GM21390 (cell line): ENCODE results near the gene SPINT1.

Experiments
- ATAC-seq: cut with Tn5 transposase; IDR thresholded peaks from one replicate; pipeline ENCODE4 v1.9.1; 2021; ENCODE audit not compliant: unreplicated experiment

SPINT1 gene, protein sequence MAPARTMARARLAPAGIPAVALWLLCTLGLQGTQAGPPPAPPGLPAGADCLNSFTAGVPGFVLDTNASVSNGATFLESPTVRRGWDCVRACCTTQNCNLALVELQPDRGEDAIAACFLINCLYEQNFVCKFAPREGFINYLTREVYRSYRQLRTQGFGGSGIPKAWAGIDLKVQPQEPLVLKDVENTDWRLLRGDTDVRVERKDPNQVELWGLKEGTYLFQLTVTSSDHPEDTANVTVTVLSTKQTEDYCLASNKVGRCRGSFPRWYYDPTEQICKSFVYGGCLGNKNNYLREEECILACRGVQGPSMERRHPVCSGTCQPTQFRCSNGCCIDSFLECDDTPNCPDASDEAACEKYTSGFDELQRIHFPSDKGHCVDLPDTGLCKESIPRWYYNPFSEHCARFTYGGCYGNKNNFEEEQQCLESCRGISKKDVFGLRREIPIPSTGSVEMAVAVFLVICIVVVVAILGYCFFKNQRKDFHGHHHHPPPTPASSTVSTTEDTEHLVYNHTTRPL

DNA sequence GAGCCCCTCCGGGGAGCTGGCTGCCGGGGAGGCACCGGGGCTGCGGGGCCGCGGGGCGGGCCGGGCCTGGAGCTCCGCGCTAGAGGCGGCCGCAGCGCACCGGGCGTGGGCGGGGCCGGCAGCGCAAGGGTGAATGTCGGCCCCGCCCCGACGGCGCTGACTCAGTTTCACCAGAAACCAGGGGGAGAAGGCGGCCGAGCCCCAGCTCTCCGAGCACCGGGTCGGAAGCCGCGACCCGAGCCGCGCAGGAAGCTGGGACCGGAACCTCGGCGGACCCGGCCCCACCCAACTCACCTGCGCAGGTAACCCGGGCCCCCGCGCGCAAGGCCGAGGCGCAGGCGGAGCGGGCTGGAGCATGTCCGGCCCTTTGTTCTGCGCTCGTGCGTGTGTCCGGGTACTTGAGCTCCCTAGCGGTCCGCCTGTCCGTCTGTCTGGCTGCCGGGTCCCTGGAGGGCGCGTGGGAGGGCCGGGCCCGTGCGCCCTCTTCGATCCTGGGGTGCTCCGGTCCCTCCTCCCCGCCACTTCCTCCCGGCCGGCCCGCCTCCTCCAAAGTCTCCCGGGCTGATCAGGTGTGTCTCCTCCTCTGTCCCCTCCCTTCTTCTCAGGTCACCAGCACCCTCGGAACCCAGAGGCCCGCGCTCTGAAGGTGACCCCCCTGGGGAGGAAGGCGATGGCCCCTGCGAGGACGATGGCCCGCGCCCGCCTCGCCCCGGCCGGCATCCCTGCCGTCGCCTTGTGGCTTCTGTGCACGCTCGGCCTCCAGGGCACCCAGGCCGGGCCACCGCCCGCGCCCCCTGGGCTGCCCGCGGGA, at the start of gene SPINT1:
TSS of gene SPINT1 (plus strand) at position 164 of the 811 bp plus-strand sequence. CDS start at position 671, 507 bp downstream.
- no peak for ATAC-seq

DNA sequence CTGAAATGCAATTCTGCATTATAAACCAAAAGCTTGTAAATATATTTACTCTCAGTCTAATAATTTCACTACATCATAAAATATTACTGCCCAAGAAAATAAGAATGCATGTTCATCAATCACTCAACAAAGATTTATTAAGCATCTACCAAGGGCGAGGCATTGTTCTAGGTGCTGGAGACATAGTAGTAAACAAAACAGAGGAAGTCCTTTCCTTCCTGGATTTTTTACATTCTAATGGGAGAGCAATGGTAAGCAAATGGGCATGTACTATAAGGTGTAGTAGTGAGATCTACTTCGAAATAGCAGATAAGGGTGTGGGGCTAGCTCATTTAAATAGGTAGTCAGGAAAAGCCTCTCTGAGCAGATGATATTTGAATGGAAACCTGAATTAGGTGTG, 47.8 kb upstream of the SPINT1 start:
- ATAC-seq: no peak

DNA sequence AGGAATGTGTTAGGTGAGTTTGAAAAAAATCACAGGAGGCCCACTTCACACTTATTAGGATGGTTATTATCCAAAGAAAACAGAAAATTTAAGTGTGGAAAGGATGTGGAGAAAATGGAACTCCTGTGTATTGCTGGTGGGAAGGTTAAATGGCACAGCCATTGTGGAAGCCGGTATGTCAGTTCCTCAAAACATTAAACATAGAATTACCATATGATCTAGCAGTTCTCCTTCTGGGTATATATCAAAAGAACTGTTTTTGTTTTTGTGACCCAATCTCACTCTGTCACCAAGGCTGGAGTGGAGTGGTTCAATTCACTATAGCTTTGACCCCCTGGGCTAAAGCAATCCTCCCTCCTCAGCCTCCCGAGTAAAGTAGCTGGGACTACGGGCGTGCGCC, 47.3 kb upstream of the SPINT1 start:
- ATAC-seq: no peak

DNA sequence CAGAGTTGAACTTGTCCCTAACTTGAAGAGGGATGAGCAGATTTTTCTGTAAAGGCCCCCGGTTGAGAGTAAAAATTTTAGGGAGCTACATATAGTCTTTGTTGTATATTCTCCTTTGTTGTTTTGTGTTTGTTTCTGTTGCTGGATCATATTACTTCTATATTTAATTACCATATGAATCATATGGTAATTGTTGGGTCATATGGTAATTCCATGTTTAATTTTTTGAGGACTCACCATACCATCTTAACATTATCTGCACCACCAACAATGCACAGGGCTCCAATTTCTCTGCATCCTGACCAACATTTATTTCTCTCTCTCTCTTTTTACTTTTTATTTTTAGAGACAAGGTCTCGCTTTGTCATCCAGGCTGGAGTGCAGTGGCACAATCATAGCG, 44.3 kb upstream of the SPINT1 start:
- ATAC-seq: no peak

DNA sequence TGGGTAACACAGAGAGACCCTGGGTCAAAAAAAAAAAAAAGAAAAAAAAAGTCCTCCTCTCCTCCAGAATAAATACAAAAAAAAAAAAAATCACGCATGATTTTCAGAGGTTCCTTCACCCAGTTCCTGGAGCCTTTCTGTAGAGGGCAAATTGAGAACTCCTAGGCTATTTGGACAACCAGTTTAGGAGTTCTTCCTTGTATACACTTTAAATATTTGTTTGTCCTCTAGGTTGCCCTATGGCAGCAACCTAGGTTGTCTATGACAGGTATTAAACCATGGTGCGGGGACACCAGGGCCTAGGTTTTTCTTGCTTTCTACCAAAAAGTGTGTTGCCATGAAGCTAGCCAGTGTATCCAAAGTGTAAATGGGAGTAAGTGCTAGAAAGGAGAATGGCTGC, 40.8 kb upstream of the SPINT1 start:
- ATAC-seq: no peak

DNA sequence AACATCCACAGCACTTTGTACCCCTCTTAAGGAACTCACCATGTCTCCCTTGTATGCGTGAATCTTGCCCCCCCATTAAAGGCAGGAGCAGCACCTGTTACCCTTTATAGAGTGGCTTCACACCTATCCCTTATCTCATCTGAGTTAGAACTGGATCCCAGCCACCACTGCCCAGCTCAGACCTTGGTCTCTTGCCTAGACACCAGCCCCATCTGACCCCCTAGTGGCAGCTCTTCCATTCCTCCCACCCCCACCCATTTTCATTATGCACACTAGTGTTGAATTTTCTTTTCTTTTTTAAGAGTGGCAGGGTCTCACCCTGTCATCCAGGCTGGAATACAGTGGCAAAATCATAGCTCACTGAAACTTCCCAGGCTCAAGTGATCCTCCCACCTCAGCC, 40.2 kb upstream of the SPINT1 start:
- no peak for ATAC-seq

DNA sequence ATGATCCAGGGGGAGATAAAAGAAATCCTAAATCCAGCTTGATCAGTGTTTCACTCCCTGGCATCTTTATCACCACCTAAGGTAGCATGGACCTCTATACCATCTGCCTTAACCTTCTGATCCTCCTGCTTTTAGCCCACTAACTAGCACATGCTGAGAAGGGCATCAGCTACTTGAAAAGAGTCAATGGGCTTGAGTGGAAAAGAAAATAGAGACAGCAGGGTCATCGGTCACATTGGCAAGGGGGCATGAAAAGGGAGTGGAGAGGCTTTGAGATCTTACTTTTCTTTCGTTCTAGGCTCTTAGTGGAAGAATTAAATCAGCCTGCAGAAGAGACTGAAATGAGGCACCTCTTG, 37.2 kb upstream of the SPINT1 start:
- ATAC-seq: no peak

DNA sequence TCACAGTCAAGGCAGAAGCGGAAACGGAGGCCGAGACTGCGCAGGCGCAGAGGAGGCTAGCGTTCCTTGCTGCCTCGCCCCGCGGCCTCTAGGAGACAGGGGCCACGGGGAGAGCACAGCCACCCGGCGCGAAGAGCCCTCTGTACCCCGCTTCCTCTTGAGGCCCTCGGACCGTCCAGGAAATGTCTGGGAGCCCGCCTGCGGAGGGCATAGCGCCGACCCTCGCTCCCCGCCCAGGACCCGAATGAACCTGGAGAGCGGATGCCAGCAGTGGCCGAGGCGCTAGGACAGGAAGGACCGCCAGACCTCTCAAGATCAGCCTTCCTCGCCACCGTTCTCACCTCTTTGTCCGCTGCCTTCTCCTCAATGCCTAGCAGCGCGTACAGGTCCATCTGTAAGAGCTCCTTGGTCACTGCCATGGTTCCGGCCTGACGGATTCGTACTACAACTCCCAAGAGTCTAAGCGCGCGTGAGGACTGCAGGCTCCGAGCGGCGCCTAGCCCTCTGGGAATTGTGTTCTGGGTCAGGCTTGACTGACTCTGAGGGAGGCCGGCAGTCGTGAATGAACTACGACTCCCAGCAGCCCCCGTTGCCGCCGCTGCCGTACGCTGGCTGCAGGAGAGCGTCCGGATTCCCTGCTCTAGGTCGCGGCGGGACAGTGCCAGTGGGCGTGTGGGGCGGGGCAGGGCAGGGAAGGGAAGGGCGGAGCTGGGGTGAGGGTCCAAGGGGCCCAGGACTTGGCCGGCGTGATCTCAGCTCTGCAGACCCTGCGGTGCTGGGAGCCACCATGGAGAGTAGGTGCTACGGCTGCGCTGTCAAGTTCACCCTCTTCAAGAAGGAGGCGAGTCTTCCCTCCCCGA, 36.6 kb upstream of the SPINT1 start, which contains the start of the genes DNAJC17 and ZFYVE19:
TSS of gene DNAJC17 (minus strand) at position 446 of the 860 bp plus-strand sequence. CDS start at position 419, 27 bp downstream.
TSS of gene ZFYVE19 (plus strand) at position 62 of the 860 bp plus-strand sequence. CDS start at position 563, 501 bp downstream.
- peak; percentile 93 for ATAC-seq

DNA sequence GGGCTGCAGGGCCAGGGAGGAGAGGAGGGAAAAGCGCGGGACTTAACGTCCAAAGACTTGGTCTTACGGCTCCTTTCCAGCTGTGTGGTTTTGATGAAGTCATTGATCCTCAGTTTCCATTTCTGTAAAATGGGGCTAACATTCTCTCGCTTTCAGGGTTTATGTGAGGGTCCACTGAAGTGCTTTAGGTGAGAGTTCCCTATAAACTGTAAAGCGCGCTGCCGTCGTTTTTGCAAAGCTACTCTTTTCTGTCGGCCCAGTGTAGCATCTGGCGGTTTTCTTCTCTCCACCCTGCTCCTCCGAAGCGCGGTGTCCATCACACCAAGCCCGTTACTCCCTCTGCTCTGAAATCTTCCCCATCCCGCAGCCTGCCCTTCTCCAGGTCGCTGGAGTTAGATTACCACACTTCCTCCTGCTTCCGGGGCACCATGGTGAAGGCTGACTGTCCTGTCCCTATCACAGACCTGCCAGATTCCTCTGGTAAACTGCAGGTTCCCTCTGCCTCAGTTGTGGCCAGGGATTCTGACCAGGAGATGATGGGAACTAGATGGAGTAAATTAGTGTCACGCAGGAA, 35.9 kb upstream of the SPINT1 start:
- no peak for ATAC-seq

DNA sequence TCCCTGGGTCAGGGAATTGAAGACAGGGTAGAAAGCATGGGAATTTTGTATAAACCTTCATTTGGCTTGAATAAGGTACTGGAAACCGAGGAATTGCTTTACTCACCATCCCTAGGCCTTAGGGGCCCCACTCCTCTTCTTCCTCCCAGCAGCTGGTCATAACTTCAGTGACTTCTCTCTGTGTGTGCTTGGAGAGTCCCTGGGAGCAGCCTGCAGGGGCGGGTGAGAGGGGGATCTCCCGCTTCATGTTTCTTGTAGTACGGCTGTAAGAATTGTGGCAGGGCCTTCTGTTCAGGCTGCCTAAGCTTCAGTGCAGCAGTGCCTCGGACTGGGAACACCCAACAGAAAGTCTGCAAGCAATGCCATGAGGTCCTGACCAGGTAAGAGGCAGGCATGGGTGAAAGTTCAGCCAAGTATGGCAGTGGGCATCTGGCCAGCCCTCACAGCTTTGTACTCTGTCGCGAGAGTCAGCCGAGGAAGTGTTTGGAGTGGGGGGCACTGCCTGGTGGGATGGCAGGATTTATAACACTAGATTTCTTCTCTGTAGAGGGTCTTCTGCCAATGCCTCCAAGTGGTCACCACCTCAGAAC, 34.9 kb upstream of the SPINT1 start:
- ATAC-seq: no peak

DNA sequence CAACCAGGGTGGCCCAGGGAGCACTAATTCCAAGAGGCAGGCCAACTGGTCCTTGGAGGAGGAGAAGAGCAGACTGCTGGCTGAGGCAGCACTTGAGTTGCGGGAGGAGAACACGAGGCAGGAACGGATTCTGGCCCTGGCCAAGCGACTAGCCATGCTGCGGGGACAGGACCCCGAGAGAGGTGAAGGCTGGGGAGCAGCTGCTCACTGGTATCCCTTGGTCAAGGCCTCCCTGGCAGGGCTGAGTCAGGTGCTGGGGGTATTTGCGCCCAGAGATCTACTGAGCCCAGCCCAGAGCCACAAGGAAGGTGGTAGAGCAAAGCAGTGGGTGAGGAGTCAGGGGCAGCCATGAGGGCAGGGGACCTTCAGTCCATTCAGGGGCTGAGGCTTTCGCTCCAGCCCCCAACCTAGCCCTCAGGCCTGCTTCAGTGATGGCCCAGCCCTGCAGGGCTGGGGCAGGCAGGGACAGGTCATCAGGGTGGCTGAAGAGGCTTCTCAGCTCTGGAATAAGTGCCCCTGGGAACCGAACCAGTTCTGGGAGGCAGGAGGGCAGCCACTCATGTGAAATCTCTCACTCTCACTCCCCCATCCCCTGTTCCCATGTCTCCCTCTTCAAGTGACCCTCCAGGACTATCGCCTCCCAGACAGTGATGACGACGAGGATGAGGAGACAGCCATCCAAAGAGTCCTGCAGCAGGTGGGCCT, 31.0 kb upstream of the SPINT1 start:
- no peak for ATAC-seq

DNA sequence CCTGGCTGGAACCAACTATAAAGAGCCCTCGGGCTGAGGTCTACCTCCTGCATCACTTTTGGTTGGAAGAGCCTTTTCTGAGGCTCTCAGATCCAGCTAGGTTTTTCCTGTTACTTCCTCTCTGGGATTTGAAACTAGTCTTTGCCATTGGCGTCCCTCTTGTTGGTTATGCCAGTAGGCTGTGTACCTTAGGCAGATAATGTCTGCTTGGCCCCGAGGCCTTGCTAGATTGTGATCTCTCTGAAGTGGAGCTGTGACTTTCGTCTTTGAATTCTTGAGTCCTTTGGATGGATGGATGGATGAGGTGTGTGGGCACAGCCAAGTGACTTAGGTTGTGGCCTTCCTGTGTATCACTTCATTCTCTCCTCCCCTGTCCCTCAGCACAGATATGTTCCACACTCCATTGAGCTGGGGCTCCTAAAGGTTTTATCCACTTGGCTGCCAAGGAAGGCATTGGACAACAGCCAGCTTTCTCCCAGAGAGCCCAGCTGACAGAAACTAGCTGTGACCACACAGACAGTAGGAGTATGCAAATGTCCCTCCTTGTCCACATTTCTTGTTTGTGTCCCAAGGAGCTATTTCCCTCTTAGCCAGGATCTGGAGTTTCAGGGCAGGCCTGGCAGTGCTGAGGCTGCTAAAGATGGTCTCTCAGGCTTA, 28.7 kb upstream of the SPINT1 start:
- ATAC-seq: no peak

DNA sequence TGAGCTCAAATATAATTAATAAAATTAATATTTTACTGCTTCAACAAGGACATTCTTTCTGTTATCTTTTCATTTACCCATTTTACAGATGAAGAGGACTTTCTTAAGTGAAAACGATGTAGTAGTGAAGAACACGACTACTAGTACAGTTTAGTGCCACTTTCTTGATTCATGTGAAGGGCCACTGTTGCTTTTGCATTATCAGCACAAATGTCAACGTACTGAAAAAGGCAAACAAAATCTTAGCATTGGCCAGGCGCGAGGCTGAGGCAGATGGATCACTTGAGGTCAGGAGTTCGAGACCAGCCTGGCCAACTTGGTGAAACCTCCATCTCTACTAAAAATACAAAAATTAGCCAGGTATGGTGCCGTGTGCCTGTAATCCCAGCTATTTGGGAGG, 24.8 kb upstream of the SPINT1 start:
- no peak for ATAC-seq

DNA sequence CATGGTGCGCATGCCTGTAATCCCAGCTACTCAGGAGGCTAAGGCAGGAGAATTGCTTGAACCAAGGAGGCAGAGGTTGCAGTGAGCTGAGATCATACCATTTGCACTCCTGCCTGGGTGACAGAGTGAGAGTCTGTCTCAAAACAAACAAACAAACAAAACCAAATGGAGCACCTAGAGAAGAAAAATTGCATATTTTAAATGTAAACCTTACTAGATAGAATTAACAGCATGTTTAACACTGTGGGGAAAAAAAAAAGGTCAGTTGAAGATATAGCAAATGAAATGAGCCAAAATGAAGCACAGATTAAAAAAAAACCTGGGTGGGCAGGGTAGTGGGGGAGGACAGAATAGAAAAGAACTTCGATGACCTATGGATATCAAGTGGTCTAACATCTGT, 22.7 kb upstream of the SPINT1 start:
- no peak for ATAC-seq

DNA sequence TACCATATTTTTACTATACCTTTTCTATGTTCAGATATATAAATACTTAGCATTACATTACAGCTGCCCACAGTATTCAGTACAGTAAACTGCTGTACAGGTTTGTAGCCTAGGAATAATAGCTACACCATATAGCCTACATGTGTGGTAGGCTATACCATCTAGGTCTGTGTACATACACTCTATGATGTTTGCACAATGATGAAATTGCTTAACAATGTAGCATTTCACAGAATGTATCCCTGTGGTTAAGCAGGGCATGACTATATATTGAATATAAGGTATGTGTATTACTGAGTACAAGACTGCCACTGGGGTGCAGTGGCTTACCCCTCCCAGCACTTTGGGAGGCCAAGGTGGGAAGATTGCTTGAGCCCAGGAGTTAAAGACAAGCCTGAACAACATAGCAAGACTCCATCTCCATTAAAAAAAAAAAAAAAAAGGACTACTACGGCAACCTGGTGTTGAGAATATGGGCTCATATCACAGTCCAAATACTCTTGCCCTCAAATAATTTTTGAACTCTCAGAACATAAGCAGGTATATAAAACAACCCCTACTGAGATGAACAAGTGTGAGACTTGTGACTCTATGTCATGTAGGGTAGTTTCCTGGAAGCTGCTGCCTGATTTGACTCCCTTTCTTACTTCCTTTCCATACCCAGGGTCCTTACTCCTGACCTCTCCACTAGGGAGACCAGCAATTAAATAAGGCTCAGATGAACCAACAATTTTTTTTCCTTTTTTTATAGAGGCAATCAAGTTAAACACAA, 20.1 kb upstream of the SPINT1 start:
- no peak for ATAC-seq

DNA sequence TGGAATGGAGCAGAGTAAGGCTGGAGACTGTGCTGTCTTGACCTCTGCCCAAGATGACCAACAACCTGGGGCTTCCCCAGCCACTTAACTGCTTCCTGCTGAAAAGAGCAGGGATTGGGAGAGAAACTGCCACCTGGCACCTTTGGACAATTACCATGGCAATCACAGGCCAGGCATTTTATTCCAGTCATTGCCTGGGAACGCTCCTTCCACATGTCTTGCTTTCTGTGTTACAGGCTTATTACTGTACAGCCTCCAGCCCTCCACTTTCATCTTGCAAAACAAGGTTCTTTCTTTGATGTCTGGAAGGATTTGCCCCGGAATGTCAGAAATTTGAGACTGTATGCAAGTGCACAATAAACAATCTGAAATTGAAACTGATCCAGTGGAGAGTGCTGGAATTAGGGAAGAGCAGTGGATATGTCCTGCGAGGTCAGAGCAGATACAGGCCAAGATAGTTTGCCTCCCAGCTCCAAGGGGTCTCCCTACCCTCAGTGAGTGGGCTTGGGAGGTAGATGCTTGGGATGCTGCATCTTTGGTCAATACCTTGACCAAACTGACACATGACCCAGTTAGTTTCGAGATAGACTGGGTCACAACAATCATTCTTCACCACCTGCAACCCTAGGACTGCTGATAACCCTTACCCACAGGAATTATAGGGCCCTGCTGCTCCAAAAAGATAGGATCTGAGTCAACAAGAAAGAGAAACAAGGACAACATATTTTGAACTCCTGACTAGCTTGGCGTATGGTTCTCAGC, 18.0 kb upstream of the SPINT1 start:
- ATAC-seq: no peak

DNA sequence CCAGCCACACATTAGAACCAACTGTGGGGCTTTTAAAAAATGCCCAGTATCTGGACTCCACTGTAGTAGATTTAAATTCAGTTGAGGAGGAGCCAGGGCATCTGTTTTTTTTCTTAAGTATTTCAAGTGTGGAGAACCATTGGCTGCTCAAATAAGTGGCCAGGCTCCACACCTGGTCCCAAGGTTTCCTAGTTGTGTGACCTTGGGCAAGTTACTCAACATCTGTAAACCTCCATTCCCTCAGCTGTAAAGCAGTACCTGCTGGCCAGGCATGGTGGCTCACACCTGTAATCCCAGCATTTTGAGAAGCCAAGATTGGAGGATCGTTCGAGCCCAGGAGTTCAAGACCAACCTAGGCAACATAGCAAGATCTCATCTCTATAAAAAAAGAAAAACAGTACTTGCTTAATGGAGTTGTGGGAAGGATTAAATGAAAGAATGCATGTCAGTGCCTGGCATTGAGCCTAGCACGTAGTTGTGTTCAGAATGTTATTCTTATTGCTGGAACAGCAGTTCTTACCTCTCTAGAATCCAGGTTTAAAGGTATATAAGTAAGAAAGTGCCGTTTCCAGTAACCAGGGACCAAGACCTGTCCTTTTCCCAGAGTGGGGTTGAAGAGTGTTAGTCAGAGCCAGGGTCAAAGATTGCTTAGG, 17.3 kb upstream of the SPINT1 start:
- ATAC-seq: no peak
